Frontal cortex (tissue), 4 donors: ENCODE measurements around the gene IGFL3. TPM values are rescaled to one million over a fixed set of nuclear protein-coding genes. Genes with fewer than 3 reads are reported as not detected.
"Not testable (repeated sequence)": the region's sequence is repeated elsewhere in the genome, so short reads cannot be mapped to it uniquely, and the experiment has no call there.

Source experiments
- DNase-seq, 2 donors: peaks; one replicate each; pipeline ENCODE4 v3.0.0; 2012; ENCODE audit warnings: low spot score in 2 of 2
- FAIRE-seq: peaks from 2 replicates; lab custom pipeline; 2012; peaks lifted over from hg19 to GRCh38; lab: Jason Lieb, UNC
- total RNA-seq: library from RNA; depleted of rRNA; stranded (reverse); fragments of >200 nt; gene quantifications from one replicate; pipeline ENCODE4 v1.2.3, GENCODE V29; 2014
- donor health status: control.
- donor health status: control.
- donor health status: control.

IGFL3 gene
- total RNA-seq, 1 donor from 2014 or later, result not detected

DNA sequence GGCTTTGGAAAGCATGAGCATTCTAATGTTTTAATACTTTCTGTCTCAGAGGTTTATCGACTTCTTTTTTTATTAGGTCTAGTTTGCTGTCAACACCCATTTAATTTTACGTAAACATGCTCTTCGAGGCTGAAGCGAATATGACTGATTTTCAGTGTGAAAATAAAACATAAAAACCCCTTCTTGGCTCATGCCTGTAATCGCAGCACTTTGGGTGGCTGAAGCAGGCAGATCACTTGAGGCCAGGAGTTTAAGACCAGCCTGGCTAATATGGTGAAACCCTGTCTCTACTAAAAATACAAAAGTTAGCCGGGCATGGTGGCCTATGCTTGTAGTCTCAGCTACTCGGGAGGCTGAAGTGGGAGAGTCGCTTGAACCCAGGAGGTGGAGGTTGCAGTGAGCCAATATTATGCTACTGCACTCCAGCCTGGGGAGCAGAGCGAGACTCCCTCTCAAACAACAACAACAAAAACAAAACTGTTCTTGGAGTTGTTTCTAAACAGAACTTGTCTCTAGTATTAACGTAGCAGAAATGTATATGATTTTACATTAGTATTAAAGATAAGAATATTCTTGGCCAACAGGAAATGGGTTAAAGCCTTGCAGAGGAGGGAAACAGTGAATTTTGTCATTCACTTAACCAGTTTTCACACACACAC lies 7.1 kb upstream of the IGFL3 start:
- FAIRE-seq, result no peak
- DNase-seq, result no peak

DNA sequence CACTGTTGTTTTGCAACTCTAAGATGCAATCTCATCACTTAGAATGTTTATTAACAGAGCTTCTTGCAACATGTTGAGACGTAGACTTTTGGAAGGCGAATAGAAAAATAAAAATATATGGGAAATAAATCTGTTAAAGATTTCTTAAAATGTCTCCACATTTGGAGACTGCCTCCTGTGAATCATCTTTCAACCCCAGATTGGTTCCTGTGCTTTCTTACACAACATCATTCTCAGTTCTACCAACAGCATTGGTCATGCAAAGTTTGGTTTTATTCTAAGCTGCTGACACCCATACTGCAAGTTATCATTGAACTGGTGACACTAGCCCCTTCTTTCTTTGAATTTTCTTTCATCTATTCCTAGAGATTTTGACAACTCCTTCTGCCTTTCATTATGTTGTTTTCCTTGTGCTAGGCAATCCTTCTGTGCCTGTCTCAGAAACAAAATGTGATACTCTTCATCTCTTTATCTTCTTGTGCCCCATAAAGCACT lies 1.6 kb upstream of the IGFL3 start:
- DNase-seq (no peak), FAIRE-seq (no peak)

DNA sequence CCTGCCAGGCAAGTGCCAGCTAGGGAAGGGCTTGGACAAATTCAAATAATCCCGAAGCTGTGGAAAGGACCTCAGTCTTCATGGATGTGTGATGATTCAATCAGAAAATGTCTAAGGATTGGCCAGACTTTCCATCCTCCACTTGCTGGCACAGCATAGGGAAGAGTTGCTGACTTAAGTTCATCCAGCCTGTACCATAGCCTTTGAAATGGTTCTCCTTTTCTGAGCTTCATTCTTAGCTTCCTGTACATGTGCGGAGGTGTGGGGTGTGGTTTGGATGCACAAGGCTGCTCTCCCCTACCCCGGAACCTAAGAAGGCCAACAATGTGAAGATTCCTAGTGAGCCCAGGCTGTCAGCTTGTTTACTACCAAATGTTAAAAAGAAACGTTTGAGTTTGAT lies 959 bp upstream of the IGFL3 start:
- FAIRE-seq (no peak), DNase-seq (no peak)

GRCh38 chr19:46118136-46118535 lies 6.4 kb downstream of the IGFL3 start:
- DNase-seq, result no peak
- no peak for FAIRE-seq

- no peak for DNase-seq
- FAIRE-seq, result no peak
Measured at GRCh38 chr19:46116121-46116520, 8.4 kb downstream of the IGFL3 start.

DNA sequence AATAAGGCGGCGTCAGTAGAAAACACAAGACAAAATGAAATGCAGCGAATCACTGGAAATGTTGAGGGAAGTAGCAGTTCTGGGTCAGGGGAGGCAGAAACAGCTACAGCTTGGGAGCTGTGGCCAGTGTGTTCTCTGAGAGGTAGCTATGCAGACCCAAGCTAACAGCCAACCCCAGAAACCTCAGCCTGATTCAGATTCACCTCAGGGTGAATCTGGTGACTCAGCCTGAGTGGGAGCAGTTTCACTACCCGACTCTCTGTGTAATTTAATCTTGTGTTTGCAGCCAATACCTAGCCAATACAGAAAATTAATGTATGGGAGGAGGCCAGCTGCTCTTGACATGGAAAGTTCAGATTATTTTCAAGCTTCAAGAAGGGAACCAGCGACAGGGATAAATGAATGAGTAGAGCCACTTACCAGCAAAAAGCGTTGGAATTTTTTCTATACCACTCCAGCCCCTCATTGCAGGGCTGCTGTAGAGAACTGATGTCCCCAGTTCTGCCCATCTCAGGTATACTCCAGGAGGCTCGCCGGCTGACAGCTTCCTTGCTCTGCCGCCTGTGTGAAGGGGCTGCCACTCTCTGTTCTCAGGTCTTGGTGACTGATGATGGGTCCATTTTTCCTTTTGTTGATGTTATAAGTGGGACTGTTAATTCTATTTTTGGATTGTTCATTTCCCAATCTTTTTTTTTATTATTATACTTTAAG lies 8.9 kb downstream of the IGFL3 start:
- DNase-seq (no peak), FAIRE-seq (no peak)

DNA sequence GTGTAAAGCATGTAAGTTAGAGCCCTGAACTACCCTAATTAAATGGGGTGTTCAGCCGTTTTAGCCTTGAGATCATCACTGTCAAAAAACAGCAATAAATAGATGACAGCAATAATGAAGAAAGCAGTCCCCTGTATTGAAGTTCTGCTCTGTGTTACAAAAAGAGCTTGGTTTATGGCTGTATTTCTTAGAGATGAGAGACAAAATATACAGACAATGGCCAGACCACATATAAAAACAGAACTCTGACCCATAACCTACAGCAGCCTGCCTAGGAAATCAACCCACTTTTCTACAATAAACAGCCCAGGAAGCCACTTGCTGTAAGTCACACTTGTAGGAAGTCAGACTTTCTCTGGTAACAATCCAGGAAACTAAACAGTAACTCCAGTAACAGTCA lies 10.8 kb downstream of the IGFL3 start:
- DNase-seq, result no peak
- FAIRE-seq, result no peak

- DNase-seq (no peak), FAIRE-seq (no peak)
Measured at GRCh38 chr19:46112527-46112926, 12.0 kb downstream of the IGFL3 start.

GRCh38 chr19:46111376-46111775 lies 13.1 kb downstream of the IGFL3 start:
- FAIRE-seq (no peak), DNase-seq (no peak)

- FAIRE-seq (no peak), DNase-seq (no peak)
Measured at GRCh38 chr19:46109876-46110275, 14.6 kb downstream of the IGFL3 start.

DNA sequence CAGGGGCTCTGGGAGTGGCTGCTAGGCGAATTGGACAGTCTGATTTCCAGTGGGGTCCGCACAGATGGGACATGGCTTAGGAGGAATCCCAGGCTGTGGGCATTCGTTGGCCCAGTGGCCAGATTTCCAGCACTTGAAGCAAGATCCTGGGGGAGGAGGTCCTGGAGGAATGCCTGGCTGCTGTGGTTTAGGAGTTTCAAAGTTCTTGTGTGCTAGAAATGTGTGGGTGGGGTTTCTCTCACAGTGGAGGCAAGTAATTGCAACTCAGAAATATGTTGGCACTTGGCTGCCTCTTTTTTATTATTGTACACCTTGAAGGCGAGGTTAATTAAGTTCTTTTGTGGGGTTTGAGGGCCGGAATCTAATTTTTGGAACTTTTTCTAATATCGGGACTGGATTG lies 17.1 kb downstream of the IGFL3 start:
- DNase-seq, result no peak

GRCh38 chr19:46102333-46102732 lies 22.2 kb downstream of the IGFL3 start:
- DNase-seq, FAIRE-seq: not testable (repeated sequence)

More for the DNA sequence above, 17.1 kb downstream of the IGFL3 start:
- FAIRE-seq, result no peak

DNA sequence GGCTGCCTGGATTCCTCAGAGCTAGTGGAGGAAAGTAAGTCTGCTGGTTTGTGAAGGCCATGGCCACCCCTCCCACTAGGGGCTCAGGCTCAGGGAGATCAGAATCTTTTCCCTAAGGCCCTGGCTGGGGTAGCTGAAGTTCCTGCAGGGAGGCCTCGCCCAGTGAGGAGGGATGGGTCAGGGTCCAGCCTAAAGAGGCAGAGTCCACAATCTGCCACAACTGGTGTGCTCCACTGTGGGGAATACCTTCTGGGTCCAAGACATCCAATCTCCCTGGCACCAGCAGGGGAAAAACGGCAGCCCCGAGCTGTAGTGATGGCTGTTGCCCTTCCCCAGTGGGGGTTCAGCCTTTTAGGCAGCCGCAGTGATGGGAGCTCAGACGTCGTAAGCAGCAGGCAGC lies 23.2 kb downstream of the IGFL3 start:
- FAIRE-seq, result no peak
- DNase-seq, result no peak

- DNase-seq (no peak), FAIRE-seq (no peak)
Measured at GRCh38 chr19:46100344-46100743, 24.1 kb downstream of the IGFL3 start.

DNA sequence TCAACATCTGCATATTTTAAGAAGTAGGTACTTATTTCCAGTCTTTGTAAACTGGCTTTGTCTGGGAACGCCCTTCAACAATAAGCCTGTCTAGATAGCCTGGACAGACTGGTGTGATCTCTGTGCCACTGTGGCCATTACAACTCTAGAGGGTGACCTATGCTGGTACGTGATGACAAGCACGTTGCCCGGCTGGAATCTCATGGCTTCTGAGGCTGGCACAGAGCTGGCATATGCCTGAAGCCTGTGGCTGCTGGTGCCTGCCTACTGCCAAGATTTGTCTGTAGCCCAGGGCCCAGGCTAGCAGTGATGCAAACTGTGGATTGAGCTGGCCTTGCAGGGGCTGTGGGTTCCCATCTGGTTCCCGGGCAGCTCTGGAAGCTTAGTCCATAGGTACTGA lies 34.0 kb downstream of the IGFL3 start:
- FAIRE-seq, result no peak
- no peak for DNase-seq

DNA sequence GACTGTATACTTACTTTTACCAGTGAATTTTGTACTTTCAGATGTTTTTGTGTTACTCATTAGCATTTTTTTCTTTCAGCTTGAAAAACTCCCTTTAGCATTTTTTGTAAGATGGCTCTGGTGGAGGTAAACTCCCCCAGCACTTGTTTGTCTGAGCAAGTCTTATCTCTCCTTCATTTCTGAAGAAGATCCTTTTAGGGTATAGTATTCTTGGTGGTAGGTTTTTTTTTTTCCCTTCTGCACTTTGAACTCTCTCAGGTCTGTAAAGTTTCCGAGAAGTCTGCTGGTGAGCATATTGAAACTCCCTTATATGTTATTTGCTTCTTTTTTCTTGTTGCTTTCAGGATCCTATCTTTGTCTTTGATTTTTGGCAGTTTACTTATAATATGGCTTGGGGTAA lies 35.1 kb downstream of the IGFL3 start:
- no peak for DNase-seq
- FAIRE-seq, result no peak

DNA sequence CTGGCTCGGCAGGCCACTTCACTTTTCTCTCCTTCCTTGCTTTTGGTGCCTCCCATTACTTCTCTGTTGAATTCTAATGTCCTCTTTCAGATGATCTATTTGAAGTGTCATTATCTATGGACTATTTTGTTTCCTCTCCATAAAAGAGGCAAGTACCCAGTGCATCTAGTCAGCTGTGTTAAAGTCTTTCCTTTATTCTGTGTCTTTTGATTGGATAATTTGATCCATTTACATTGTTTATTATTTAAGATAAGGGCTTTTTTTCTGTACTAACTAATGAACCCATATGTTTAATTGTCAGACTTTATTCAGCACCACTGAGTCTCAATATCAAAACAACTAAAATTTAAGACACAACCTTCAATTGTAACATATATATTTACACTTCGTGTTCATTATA lies 36.4 kb downstream of the IGFL3 start:
- DNase-seq (no peak), FAIRE-seq (no peak)

GRCh38 chr19:46085888-46086287 lies 38.6 kb downstream of the IGFL3 start:
- DNase-seq (no peak), FAIRE-seq (no peak)

DNA sequence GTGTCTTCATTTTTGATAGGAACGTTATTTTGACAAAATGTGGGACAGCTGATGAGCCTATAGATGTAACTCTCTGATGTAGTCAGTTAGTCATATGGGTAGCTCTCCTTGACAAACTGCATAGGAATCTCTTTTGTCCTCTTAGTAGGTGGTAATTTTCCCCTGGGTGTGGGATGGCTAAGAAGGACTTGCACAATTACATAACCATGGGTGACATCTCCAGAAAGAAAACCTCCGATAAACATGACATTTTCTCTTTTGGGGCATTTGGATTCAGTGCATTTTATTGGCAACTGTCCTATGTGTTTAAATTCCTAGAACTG lies 41.8 kb downstream of the IGFL3 start:
- FAIRE-seq, result no peak
- no peak for DNase-seq

DNA sequence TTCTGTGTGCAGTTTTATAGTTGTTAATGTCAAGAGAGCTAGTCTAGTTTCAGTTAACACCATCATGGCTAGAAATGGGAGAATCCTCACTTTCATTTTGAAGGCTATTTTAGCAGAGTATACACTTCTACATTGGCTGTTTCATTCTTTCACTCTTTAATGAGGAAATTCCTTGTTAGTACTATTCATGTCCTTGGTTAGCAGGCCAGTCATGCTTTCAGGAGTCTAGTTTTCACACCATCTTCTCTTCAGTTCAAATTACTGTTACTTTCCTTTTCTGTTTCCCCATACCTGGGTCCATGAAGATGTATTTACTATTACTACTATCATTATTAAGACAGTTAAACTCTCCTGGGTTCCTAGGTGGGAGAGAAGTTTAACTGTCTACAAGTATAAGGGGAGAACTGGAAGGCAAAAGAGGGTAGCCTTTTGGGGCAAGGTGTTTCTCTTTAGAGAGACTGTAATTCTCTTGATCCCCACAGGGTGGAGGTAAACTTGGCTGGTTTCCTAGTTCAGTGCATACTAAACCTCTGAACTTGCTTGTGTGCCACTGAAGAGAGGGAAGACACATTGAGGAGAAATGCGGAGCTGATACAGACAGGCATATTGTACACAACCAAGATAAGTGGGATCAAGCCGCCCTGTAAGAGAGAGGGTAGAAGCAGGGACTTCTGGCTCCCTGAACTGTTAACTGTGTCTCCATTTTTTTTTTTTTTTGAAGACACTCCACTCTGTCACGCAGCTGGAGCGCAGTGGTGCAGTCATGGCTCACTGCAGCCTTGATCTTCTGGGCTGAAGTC lies 42.4 kb downstream of the IGFL3 start:
- FAIRE-seq (no peak), DNase-seq (peak in 1 of 2 donors; percentile 25)

DNA sequence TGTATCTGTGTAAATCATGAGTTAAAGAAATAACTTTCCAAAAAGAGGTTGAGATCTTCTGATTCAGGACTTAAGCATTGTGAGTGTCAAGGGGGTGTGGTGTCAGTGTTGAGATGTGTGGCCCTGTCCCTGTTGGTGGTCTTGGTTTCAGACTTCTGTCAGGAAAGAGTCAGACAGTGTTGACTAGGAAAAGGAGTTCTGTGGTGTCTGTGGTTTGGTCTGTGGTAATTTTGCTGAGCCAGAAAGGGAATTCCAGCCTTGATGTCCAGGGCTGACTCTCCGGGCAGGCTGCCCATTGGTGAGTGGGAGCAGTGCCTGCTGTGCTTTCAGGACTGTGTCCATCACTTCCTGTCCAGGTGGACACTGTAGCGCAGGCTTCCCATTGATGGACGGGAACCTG lies 43.9 kb downstream of the IGFL3 start:
- DNase-seq (no peak), FAIRE-seq (no peak)
